Brain pericyte (primary cell): Measurements from ENCODE around the gene DGKB.

Source experiments
- DNase-seq: peaks from one replicate; pipeline ENCODE4 v3.0.0-alpha.2; 2012; ENCODE audit warnings: low read depth, low spot score

Gene DGKB

DNA sequence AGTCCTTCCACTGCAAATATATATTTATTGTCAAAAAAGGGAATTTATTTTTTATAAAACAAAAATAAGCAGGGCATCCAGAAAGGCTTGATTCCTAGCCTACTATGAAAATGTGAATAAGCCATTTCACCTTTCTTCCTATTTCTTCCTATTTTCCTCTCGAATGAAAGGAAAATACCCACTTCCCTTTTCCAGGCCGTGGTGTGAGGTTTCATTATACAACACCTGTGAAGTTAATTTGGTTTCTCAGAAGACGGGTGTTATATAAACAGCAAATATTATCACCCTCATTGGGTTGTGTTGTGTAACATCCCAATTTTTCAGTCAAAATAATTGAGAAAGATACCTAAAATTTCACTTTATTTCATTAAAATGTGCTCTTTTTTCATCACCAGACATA, 214.3 kb downstream of the DGKB start:
- DNase-seq = no peak

GRCh38 chr7:14687777-14688176, 214.8 kb downstream of the DGKB start:
- no peak for DNase-seq

GRCh38 chr7:14687241-14687640, 215.3 kb downstream of the DGKB start:
- no peak for DNase-seq

- no peak for DNase-seq
These were observed 217.4 kb downstream of the DGKB start for GRCh38 chr7:14685167-14685566.

- DNase-seq = no peak
These were observed 219.6 kb downstream of the DGKB start for GRCh38 chr7:14682910-14683465.

DNA sequence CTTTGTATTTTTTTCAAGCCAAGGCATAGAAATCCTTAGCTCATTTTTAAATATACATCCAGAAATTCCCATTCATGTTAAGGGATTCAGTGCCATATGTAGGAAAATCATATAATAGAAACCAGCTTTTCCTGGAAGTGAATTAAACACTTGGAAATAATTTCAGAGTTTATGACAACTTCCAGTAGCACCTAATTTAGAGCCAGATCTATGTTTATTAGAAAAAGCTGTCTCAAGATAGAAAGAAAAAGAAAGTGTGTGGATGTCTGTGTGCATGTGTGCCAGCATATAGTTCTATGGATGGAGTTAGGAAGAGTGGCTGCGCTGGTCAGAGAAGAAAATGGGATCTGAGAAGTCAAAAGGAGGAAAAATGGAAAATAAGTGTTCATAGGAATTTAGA, 225.7 kb downstream of the DGKB start:
- no peak for DNase-seq

- no peak for DNase-seq
These were observed 229.3 kb downstream of the DGKB start for GRCh38 chr7:14673202-14673601.

DNA sequence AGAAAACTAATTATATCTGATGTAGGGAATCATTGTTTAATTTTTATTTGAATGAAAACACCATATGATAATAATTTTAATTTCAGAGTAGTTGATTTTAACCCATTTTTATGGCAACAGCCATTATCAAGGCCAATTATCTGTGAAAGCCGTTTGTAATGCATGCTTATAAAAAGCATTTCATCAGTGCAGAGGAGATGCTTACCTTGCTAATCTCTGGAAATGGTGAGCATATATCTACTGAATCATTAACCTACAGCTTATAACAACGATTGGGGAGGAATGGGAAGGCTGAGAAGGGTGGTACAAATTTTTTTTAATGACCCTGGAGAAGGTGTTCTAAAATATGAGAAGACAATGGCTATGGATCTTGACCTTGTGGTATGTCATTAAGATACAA, 235.6 kb downstream of the DGKB start:
- no peak for DNase-seq

DNA sequence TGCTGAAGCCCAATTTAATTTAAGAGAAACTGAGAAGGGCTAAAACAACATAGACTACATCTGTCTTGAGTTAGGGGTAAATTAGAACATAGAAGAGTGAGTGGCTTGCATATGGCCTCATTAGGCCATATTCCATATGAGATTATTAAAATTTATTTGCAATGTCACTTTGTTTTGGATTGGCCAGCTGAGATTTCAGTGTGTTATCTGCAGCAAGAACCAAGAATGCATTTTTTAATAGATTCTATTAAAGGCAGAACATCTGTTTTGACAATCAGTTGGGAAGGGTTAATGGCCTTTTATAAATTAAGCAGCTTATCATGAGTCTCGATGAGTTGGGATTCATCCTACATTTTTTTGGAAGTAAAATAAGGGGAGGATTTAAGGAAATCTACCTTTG, 236.2 kb downstream of the DGKB start:
- no peak for DNase-seq

DNA sequence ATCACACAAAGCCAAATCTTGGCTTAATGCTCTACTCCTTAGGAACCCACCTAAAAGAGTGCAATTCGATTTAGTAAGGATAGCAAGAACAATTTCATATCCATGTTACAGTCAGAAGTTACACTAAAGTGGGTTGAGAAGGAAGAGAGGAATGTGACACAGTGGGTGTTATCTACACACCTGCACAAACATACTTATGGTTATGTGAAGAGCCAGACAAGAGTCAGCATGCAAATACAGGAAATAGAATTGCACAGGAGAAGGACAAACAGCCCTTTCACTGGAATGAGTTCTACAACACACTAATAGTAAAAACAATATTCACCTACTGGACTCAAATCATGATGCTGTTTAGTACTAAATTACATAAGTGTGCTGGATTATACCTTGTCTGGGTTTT, 262.8 kb downstream of the DGKB start:
- no peak for DNase-seq

DNA sequence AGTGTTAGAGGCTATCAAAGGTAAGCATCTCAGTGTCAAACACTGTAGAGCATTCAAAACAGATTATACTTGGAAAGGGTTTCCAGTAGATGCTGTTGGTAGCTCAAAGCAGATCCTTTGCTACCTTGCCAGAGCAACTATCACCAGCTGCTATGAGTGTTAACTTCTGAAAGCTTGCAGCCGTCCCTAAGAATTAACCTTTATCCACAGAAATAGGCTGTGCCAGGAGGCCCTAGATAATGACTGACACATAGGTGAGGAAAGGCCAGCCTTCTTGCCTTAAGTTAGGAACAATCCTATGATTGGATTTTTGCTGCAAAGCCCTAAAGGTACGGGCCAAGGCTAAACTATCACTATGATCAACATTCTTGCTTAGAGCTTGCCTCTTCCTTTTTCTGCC, 263.2 kb downstream of the DGKB start:
- no peak for DNase-seq

DNA sequence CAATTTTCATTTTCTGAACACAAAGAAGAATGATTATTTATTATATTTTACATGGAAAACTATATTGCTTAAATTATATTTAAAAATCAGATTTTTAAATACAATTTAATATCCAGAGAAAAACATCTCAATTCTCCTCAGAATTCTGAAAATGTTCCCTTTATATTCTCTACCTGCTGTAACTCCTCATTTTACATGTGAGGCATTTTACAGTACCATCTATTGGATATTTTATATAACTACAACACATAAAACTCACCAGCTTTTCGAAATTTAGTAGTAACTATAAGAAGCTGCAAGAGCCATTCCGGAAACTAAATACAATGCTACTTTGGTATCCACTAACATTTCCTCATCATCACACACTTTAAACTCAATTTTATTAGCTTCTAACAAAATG, 264.6 kb downstream of the DGKB start:
- DNase-seq = no peak

- DNase-seq = no peak
These were observed 266.6 kb downstream of the DGKB start for GRCh38 chr7:14635955-14636354.

DNA sequence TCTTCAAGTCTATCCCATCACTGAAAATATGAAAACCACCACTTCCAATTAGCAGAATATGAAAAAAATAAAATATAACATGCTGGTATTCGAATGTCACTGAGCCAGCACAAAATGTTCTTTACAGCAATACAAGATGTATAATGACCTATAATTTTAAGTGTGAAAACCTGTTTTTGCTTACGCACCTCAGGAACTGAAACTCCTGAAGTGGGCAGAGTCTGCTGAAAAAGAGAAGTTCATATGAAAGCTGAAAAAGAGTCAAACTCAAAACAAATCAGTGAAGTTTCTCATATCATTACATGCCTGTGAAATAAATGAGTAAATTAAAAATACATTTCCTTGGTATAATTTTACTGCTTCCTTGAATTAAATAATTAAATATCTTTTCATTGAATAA, 272.5 kb downstream of the DGKB start:
- DNase-seq = no peak

DNA sequence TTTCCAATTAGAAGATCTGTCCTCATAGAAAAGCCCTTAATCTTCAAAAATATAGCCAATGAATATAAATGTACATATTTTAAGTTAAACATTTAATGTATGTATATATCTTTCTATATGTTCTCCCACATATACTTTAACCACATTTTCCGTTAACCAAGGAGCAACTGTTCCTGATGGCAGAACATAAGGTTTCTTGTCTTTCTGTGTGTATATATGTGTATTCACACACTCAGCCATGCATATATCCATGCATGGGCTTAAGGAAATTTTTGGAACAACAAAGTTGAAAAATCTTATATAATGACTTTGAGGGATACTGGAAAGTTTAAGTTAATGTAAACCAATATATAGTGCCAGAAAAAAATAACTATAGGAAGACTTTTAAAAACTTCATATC, 274.0 kb downstream of the DGKB start:
- DNase-seq = no peak

DNA sequence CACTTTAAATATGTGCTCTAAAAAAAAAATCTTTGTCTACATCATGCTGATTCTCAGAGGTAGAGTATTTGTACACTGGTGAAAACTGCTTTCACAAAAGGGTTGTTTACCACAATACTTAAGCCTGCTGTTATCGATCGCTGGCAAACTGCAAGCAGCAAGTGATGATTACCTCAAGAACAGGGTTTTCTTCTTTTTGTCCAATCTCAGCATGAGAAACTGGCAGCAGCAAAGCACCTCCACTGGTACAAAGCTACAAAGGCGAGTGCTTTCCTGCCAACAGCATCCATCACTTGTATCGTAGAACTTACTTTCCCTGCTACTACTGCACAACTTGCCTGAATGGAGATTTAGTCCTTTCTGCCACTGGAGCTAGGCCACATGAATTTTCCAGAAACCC, 276.5 kb downstream of the DGKB start:
- no peak for DNase-seq

GRCh38 chr7:14622559-14622958, 280.0 kb downstream of the DGKB start:
- DNase-seq = no peak

- no peak for DNase-seq
These were observed 296.4 kb downstream of the DGKB start for GRCh38 chr7:14606101-14606500.

DNA sequence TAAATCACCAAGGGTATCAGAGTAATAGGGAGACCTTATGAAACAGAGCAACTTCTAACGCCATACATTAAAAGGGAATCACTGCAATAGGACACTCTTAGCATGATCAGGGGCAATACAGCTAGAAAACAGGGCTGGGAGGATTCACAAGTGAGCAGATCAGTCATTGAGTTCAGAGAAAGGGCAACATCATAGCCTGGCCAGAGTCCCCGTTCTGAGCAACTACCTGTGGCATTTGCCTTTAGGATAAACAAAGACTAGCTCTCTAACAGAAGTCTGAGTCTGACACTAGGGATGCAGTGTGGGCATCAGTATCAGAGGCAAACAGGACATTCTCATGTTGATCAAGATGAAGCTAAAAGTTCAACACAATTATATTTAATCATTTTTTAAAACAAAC, 297.9 kb downstream of the DGKB start:
- no peak for DNase-seq

- no peak for DNase-seq
These were observed 299.7 kb downstream of the DGKB start for GRCh38 chr7:14602851-14603250.

GRCh38 chr7:14600766-14601367, 301.7 kb downstream of the DGKB start:
- no peak for DNase-seq

DNA sequence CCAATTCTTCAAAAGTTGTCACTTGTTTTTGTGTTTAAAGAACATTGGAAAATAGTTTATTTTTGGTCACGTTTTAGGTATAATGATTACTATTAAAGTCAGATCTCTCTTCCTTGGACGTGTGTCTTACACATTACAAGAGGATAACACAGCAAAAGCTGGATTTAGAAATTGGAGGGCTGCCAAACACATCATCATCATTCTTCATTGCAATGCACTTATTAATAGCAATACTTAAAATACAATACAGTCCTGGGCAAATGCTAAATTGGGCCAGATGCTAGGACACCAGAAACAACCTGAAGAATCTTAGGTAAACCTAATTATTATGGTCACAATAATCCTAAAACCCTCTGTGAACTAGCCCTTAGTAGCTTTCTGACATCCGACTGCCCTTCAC, 303.6 kb downstream of the DGKB start:
- DNase-seq = no peak

- DNase-seq = no peak
These were observed 306.1 kb downstream of the DGKB start for GRCh38 chr7:14596421-14596820.

DNA sequence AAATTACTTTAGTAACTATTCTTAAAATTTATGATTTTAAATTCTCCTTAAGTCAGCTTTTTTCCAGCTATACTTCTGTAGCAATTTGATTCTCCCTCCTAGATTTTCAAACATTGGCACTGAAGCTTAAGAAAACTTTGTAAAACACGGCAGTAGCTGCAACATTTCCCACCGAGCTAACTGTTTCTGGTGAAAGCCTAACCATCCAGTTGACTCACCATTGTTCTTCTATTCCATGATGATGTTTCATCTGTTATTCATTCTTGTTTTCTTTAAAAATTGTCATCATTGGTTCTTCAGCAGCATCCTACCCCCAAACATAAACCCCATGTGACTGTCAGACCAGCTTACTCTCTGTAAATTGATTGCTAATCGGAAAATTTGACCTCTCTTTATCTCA, 312.3 kb downstream of the DGKB start:
- no peak for DNase-seq
